H1 (cell line): Measurements from ENCODE around the gene RMND5A. TPM values are rescaled to one million over a fixed set of nuclear protein-coding genes. Genes with fewer than 3 reads are reported as not detected.

Experiments used
- CTCF ChIA-PET: fragments of 300-600 bp; sonication (Branson Sonifier 250); formaldehyde crosslinking; loops from one replicate; lab custom pipeline; 2021; ENCODE audit not compliant: partially characterized antibody; lab: Charles Lee
- POLR2A ChIA-PET: fragments of 300-600 bp; sonication (Branson Sonifier 250); formaldehyde crosslinking; loops from one replicate; lab custom pipeline; 2021; ENCODE audit warnings: inconsistent platforms; ENCODE audit not compliant: partially characterized antibody; lab: Charles Lee
- DNase-seq, 2 experiments: peaks; one replicate each; pipeline versions ENCODE4 v3.0.0 to v3.0.0-alpha.2; 2010 to 2022; ENCODE audit warnings: low spot score in 2 of 2, low read depth in 1 of 2, mixed read lengths in 1 of 2
- FAIRE-seq: peaks from 2 replicates; lab custom pipeline; 2011; peaks lifted over from hg19 to GRCh38; lab: Jason Lieb, UNC
- H2AFZ ChIP-seq: 2 replicates; pipeline ENCODE4 v1.8.1; 2012; ENCODE audit warnings: low read length, inconsistent platforms
- H2AK5ac ChIP-seq: 2 replicates; pipeline ENCODE4 v1.6.1; 2013; ENCODE audit warnings: low read depth, low read length
- H2BK120ac ChIP-seq: replicated peaks from 2 replicates; pipeline ENCODE3; 2013; ENCODE audit warnings: low read depth, low read length, inconsistent platforms
- H2BK12ac ChIP-seq: 2 replicates; pipeline ENCODE4 v1.6.1; 2013; ENCODE audit warnings: low read depth, low read length
- H2BK15ac ChIP-seq: 2 replicates; pipeline ENCODE4 v1.6.1; 2013; ENCODE audit warnings: low read length
- H2BK20ac ChIP-seq: 2 replicates; pipeline ENCODE4 v1.6.1; 2013; ENCODE audit warnings: low read length
- H2BK5ac ChIP-seq: 2 replicates; pipeline ENCODE4 v1.6.1; 2013; ENCODE audit warnings: low read depth, low read length
- H3K14ac ChIP-seq: 2 replicates; pipeline ENCODE4 v1.6.1; 2013; ENCODE audit warnings: inconsistent platforms; ENCODE audit not compliant: insufficient read length
- H3K18ac ChIP-seq: 2 replicates; pipeline ENCODE4 v1.6.1; 2013; ENCODE audit warnings: low read length; ENCODE audit errors: extremely low read depth
- H3K23ac ChIP-seq: 2 replicates; pipeline ENCODE4 v1.6.1; 2013; ENCODE audit warnings: inconsistent platforms; ENCODE audit not compliant: insufficient read length
- H3K23me2 ChIP-seq: 2 replicates; pipeline ENCODE4 v1.6.1; 2013; ENCODE audit warnings: low read depth, low read length
- H3K27ac ChIP-seq: 2 replicates; pipeline ENCODE4 v1.6.1; 2011; ENCODE audit warnings: low read depth, low read length, inconsistent platforms
- H3K27me3 ChIP-seq, 4 experiments: replicated peaks in 1 of 4; 1 replicate in 1 of 4; 2 replicates in 3 of 4; pipeline versions ENCODE4 v1.6.1 to v1.8.1; 2011 to 2013; ENCODE audit warnings: low read length in 3 of 4, mild to moderate bottlenecking in 3 of 4, inconsistent platforms in 2 of 4, mixed read lengths in 2 of 4, moderate library complexity in 1 of 4; ENCODE audit not compliant: control insufficient read depth in 3 of 4, insufficient read depth in 3 of 4; ENCODE audit errors: extremely low read depth in 1 of 4
- H3K36me3 ChIP-seq, 4 experiments: 2 replicates each; pipeline versions ENCODE4 v1.6.1 to v1.8.1; 2011 to 2013; ENCODE audit warnings: mild to moderate bottlenecking in 4 of 4, low read length in 3 of 4, moderate library complexity in 2 of 4, control low read depth in 1 of 4, inconsistent platforms in 1 of 4; ENCODE audit not compliant: insufficient read depth in 4 of 4, control insufficient read depth in 2 of 4
- H3K4ac ChIP-seq: replicated peaks from 2 replicates; pipeline ENCODE3; 2013; ENCODE audit warnings: low read length, low read depth, mixed read lengths, inconsistent platforms; ENCODE audit not compliant: insufficient read length
- H3K4me1 ChIP-seq, 4 experiments: replicated peaks in 1 of 4; 1 replicate in 1 of 4; 2 replicates in 3 of 4; pipeline versions ENCODE4 v1.6.1 to v1.8.1; 2011 to 2013; ENCODE audit warnings: low read length in 3 of 4, inconsistent platforms in 2 of 4, mixed read lengths in 1 of 4; ENCODE audit not compliant: insufficient read depth in 4 of 4, control insufficient read depth in 3 of 4
- H3K4me2 ChIP-seq, 2 experiments: 2 replicates each; pipeline versions ENCODE4 v1.6.1 to v1.8.1; 2011 to 2013; ENCODE audit warnings: low read depth in 2 of 2, low read length in 2 of 2, control low read depth in 1 of 2, inconsistent platforms in 1 of 2, mild to moderate bottlenecking in 1 of 2; ENCODE audit not compliant: insufficient read depth in 1 of 2
- H3K4me3 ChIP-seq, 4 experiments: fragments of 200-600, 300-600 bp in 1 of 4; sonication (generic), shearing (Covaris generic), sonication (Bioruptor Twin) in 1 of 4; 2 replicates each; pipeline versions ENCODE4 v1.5.1 to v1.8.1; 2011 to 2016; ENCODE audit warnings: low read length in 4 of 4, low read depth in 3 of 4, control low read depth in 2 of 4, inconsistent platforms in 2 of 4, mild to moderate bottlenecking in 2 of 4, mixed read lengths in 1 of 4, moderate library complexity in 1 of 4; ENCODE audit not compliant: insufficient read depth in 2 of 4; ENCODE audit errors: extremely low read depth in 1 of 4
- H3K56ac ChIP-seq: replicated peaks from 2 replicates; pipeline ENCODE3; 2013; ENCODE audit warnings: low read depth, mild to moderate bottlenecking, mixed read lengths, low read length, inconsistent platforms; ENCODE audit not compliant: insufficient read length
- H3K79me1 ChIP-seq: 2 replicates; pipeline ENCODE4 v1.6.1; 2013; ENCODE audit warnings: low read depth, low read length, control low read depth
- H3K79me2 ChIP-seq, 2 experiments: 2 replicates each; pipeline versions ENCODE4 v1.6.1 to v1.8.1; 2012 to 2013; ENCODE audit warnings: low read length in 2 of 2, mild to moderate bottlenecking in 2 of 2, inconsistent platforms in 1 of 2; ENCODE audit not compliant: insufficient read depth in 2 of 2, control insufficient read depth in 1 of 2
- H3K9ac ChIP-seq, 4 experiments: replicated peaks in 1 of 4; 1 replicate in 1 of 4; 2 replicates in 3 of 4; pipeline versions ENCODE4 v1.6.1 to v1.8.1; 2011 to 2013; ENCODE audit warnings: low read depth in 3 of 4, low read length in 3 of 4, control low read depth in 2 of 4, mild to moderate bottlenecking in 2 of 4, moderate library complexity in 2 of 4, inconsistent platforms in 1 of 4; ENCODE audit errors: extremely low read depth in 1 of 4
- H3K9me3 ChIP-seq, 2 experiments: 2 replicates each; pipeline versions ENCODE4 v1.6.1 to v1.8.1; 2012 to 2013; ENCODE audit warnings: mild to moderate bottlenecking in 2 of 2, moderate library complexity in 2 of 2, control low read depth in 1 of 2, inconsistent platforms in 1 of 2, low read depth in 1 of 2, low read length in 1 of 2, mixed read lengths in 1 of 2; ENCODE audit not compliant: insufficient read depth in 2 of 2
- H4K20me1 ChIP-seq, 2 experiments: replicated peaks in 1 of 2; 2 replicates each; pipeline versions ENCODE3 to v1.8.1; 2011 to 2013; ENCODE audit warnings: inconsistent platforms in 2 of 2, low read length in 2 of 2, mild to moderate bottlenecking in 1 of 2; ENCODE audit not compliant: insufficient read depth in 2 of 2, control insufficient read depth in 1 of 2
- H4K5ac ChIP-seq: 2 replicates; pipeline ENCODE4 v1.6.1; 2013; ENCODE audit warnings: low read length, low read depth, mixed read lengths, inconsistent platforms; ENCODE audit not compliant: insufficient read length
- H4K8ac ChIP-seq: 2 replicates; pipeline ENCODE4 v1.8.0; 2013; ENCODE audit warnings: mild to moderate bottlenecking, moderate library complexity, low read length, inconsistent platforms; ENCODE audit not compliant: insufficient read depth; ENCODE audit errors: extremely low read depth
- H4K91ac ChIP-seq: replicated peaks from 2 replicates; pipeline ENCODE3; 2013; ENCODE audit warnings: low read length, mixed read lengths, inconsistent platforms; ENCODE audit not compliant: insufficient read length
- HDAC2 ChIP-seq, 2 experiments: fragments of 300-600 bp in 1 of 2; sonication (generic) in 1 of 2; IDR thresholded peaks; 2 replicates each; pipeline ENCODE4 v1.6.1; 2011 to 2012; ENCODE audit warnings: low read depth in 2 of 2, low read length in 2 of 2, mild to moderate bottlenecking in 2 of 2, moderate library complexity in 2 of 2, borderline replicate concordance in 1 of 2, inconsistent platforms in 1 of 2
- WGBS, 2 experiments: shearing (Covaris generic) in 1 of 2; methylation state at CpG; one replicate each; pipeline versions ENCODE4 v1.1.6 to v1.1.7; 2013 to 2015; ENCODE audit warnings: low lambda C conversion rate in 2 of 2, mixed read lengths in 2 of 2, inconsistent platforms in 1 of 2, low coverage in 1 of 2, missing lambda C conversion rate in 1 of 2; ENCODE audit not compliant: insufficient replicate concordance in 2 of 2, insufficient coverage in 1 of 2, insufficient read length in 1 of 2; ENCODE audit errors: extremely low coverage in 1 of 2, missing lambda C conversion rate in 1 of 2; 5-methylcytosine and 5-hydroxymethylcytosine counted together
- polyA plus RNA-seq, 7 experiments: library from polyadenylated mRNA; depleted of rRNA in 3 of 7; stranded (reverse) in 5 of 7; unstranded in 2 of 7; fragments of >200 nt in 5 of 7; fragments of 200-250 nt in 2 of 7; gene quantifications; 1 replicate in 5 of 7; 2 replicates in 1 of 7; 4 replicates in 1 of 7; pipeline versions ENCODE4 v1.2.1 to v1.2.3, GENCODE V29; 2011 to 2013; ENCODE audit warnings: missing spikeins in 2 of 7, mixed read lengths in 2 of 7
- total RNA-seq: library from RNA; stranded (reverse); fragmentation: NEBNext Ultra II Directional; extraction: Animal tissue kit (Norgen Biotek cat#: 25700); gene quantifications from 2 replicates; pipeline ENCODE4 v1.2.1, GENCODE V29; 2021
- TF ChIP-seq, protein P1 (sequence below): IDR thresholded peaks from 2 replicates; pipeline ENCODE4 v1.6.1; 2012; ENCODE audit warnings: inconsistent platforms

RMND5A gene
- total and polyA plus RNA-seq, 2 of the 8 experiments (the other 6 are each of a cell fraction or from before 2014, with no cell fraction given), result 21.0 to 66.2 TPM

DNA sequence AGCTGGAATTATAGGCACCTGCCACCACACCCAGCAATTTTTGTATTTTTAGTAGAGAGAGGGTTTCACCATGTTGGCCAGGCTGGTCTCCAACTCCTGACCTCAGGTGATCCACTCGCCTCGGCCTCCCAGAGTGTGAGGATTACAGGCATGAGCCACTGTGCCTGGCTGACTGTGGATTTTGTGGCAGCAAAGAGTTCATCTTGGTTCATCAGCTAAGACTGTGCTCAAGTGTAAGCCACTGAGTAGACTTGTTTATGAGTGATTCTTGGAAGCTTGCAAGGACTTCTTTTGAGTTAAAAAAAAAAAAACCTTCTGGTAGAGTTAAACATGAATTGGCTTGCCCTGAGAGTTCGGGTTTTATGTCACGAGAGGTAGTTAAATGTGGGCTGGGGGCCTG, 106.9 kb downstream of the RMND5A start:
- no peak for DNase-seq
- Histone ChIP-seq H3K27me3 (no peaks in the 10 kb centered on the region), H3K56ac (no peak overlapping the region), H3K79me1 (no peaks in the 10 kb centered on the region), H3K27ac (no peak overlapping the region), H3K4me1 (peaks cover 0 to 3% (median 0%) of the 10 kb centered on the region in 4 experiments; a peak in 1 of 7 replicates), H4K8ac (no peak overlapping the region), H3K23ac (no peak overlapping the region), H2AK5ac (no peak overlapping the region), H2BK120ac (no peak overlapping the region), H2BK15ac (no peak overlapping the region), H4K91ac (no peak overlapping the region), H4K20me1 (no peaks in the 10 kb centered on the region), H3K23me2 (no peaks in the 10 kb centered on the region; the same call in 1 of the 2 replicates), H3K79me2 (no peaks in the 10 kb centered on the region; a peak in 1 of 4 replicates), H3K9me3 (no peaks in the 10 kb centered on the region), H3K4ac (no peak overlapping the region), H3K9ac (no peak overlapping the region), H2AFZ (no peak overlapping the region), H2BK5ac (no peak overlapping the region), H2BK20ac (no peak overlapping the region), H2BK12ac (no peak overlapping the region), H4K5ac (no peak overlapping the region), H3K18ac (no peak overlapping the region), H3K36me3 (no peaks in the 10 kb centered on the region), H3K4me2 (no peak overlapping the region), H3K4me3 (no peak overlapping the region), H3K14ac (no peak overlapping the region)
- POLR2A ChIA-PET, result no interaction called here
- WGBS, 2 experiments, result 100% methylated on average over 4 of the region's 4 CpGs; no CpG with 5 or more reads in 1 of the 2 experiments
- TF ChIP-seq HDAC2 (IDR thresholded peaks at IDR 0.05; ENCODE audit: borderline replicate concordance in 1 of 2, low read depth in 2 of 2, low read length in 2 of 2), result no peak
- TF ChIP-seq, protein P1, sequence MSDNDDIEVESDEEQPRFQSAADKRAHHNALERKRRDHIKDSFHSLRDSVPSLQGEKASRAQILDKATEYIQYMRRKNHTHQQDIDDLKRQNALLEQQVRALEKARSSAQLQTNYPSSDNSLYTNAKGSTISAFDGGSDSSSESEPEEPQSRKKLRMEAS, result no peak
- FAIRE-seq, result no peak
- CTCF ChIA-PET, result interaction anchor here (1.3 kb wide), 1 partner anchor 18 kb away, joined by 7 read pairs; no protein-coding TSS in a partner anchor

Other genes starting within 250 kb of the RMND5A start
- gene CHMP3, start 156.8 kb upstream of the RMND5A start, total RNA-seq, result 21.7 and 21.9 TPM in 2 replicates
- gene CHMP3, start 156.8 kb upstream of the RMND5A start, polyA plus RNA-seq (2011; rRNA removed), result 7.9 and 11.7 TPM in 2 replicates
- gene RNF103, start 96.4 kb upstream of the RMND5A start, total RNA-seq, result 6.0 and 7.4 TPM in 2 replicates
- gene RNF103, start 96.4 kb upstream of the RMND5A start, polyA plus RNA-seq (2011; rRNA removed), result 2.7 and 3.3 TPM in 2 replicates
- 0.39 and 0.48 TPM in 2 replicates for gene CD8A, start 70.6 kb downstream of the RMND5A start, total RNA-seq
- gene CD8A, start 70.6 kb downstream of the RMND5A start, polyA plus RNA-seq (2011; rRNA removed), result 0.14 and 0.20 TPM in 2 replicates
- 0.35 and 0.57 TPM in 2 replicates for gene CD8B, start 141.6 kb downstream of the RMND5A start, total RNA-seq
- 0.52 and 0.63 TPM in 2 replicates for gene CD8B, start 141.6 kb downstream of the RMND5A start, polyA plus RNA-seq (2011; rRNA removed)
- gene RGPD1, start 221.8 kb downstream of the RMND5A start, total RNA-seq, result 1.9 and 3.1 TPM in 2 replicates
- gene RGPD1, start 221.8 kb downstream of the RMND5A start, polyA plus RNA-seq (2011; rRNA removed), result 0.09 and 0.88 TPM in 2 replicates